ENCODE data around the gene ZBTB40.

ZBTB40 gene

DNA sequence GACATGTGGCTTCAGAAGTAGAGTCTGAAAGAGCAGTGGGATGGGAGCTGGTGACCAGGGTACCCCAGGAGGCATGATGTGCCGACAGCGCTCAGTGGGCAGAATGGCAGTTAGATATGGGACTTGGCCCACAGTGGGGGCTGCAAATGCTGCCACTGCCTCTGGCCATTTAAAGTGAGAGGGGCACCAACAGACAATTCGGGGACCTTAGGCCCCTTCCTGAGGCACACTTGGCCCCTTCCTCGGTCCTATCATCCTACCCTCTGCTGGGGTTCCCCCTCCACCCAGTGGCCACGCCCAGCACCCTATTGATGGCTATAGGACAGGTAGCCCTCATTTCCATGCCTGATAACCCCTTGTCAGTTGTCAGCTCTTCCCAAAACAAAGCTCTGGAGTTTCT is 75.0 kb downstream of the ZBTB40 start:
- DNase-seq (ENCODE audit: low read depth): no peak
- TF ChIP-seq, protein P1, sequence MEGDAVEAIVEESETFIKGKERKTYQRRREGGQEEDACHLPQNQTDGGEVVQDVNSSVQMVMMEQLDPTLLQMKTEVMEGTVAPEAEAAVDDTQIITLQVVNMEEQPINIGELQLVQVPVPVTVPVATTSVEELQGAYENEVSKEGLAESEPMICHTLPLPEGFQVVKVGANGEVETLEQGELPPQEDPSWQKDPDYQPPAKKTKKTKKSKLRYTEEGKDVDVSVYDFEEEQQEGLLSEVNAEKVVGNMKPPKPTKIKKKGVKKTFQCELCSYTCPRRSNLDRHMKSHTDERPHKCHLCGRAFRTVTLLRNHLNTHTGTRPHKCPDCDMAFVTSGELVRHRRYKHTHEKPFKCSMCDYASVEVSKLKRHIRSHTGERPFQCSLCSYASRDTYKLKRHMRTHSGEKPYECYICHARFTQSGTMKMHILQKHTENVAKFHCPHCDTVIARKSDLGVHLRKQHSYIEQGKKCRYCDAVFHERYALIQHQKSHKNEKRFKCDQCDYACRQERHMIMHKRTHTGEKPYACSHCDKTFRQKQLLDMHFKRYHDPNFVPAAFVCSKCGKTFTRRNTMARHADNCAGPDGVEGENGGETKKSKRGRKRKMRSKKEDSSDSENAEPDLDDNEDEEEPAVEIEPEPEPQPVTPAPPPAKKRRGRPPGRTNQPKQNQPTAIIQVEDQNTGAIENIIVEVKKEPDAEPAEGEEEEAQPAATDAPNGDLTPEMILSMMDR (IDR thresholded peaks at IDR 0.05; ENCODE audit: low read length, missing control alignments): no peak
- H3K4me3 ChIP-seq (replicated peaks; ENCODE audit: low read depth, low read length): no peak overlapping the region

DNA sequence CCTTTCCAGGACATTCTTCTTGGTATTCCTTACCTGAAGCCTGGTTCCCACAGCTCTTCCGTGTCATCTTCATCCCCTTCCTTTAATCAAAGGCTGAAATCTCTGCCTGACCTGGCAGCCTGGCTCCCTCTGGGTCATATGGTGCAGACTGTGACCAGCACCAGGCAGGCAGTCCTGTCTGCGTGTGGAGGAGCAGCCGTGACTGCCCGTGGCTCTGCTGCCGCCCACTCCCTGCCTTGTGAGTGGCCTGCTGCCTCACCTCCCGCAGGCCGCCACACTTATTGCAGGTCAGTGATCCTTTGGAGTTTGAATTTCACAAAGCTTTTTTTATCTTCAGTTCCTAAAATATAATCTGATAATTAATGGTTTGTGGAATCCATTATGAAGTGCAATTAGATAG is 75.5 kb downstream of the ZBTB40 start:
- no peak for DNase-seq (ENCODE audit: low read depth)
- TF ChIP-seq, protein P1 (IDR thresholded peaks at IDR 0.05; ENCODE audit: low read length, missing control alignments): no peak
- no peak overlapping the region for H3K4me3 ChIP-seq (replicated peaks; ENCODE audit: low read depth, low read length)

DNA sequence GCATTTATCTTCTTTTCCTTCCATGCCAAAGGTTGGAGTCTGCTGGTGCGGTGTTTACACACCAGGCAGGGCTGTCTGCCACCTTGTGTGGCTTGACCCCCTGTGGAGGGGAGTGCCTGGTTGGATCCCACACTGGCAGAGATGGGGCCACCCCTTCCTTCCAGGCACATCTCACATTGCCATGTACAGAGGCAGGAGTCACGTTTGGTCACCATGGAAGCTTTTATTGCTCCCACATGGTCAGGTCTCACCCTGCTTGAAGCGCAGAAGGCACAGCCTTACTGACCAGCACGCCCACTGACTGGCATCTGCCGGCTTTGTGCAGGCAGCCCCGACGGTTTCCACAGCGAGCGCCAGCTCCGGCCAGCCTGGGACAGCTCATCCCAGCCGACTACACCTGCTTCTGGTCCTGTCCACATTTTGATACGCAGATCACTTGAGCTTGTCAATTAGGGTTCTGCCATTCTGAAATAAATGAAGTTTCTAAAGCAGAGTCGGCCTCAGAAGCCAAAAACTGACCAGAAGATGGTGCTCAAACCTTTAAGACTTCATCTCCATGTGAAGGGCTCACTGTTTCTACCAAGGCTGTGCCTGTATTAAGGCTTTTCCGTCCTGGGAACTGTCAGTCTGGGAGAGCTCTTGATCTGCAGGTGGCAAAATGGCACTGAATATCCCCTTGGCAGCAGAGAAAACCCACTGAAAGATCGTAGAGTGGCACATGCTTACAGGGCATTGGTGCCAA is 76.1 kb downstream of the ZBTB40 start:
- DNase-seq (ENCODE audit: low read depth): peak; percentile 11
- TF ChIP-seq, protein P1 (IDR thresholded peaks at IDR 0.05; ENCODE audit: low read length, missing control alignments): no peak

DNA sequence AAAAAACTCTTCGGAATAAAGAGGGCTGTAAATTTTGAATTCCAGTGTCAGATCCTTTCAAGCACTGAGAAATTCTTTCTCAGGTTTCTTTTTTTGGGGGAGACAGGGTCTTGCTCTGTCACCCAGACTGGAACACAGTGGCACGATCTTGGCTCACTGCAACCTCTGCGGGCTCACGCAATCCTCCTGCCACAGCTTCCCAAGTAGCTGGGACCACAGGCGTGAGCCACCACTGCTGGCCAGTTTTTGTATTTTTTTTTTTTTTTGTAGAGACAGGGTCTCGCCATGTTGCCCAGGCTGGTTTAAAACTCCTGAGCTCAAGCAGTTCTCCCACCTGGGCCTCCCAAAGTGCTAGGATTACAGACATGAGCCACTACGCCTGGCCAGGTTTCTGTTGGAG is 76.8 kb downstream of the ZBTB40 start:
- DNase-seq (ENCODE audit: low read depth): no peak
- H3K4me3 ChIP-seq (replicated peaks; ENCODE audit: low read depth, low read length): no peak overlapping the region
- TF ChIP-seq, protein P1 (IDR thresholded peaks at IDR 0.05; ENCODE audit: low read length, missing control alignments): no peak

More for the DNA sequence above, 76.1 kb downstream of the ZBTB40 start:
- no peak overlapping the region for H3K4me3 ChIP-seq (replicated peaks; ENCODE audit: low read depth, low read length)

- TF ChIP-seq, protein P1 (IDR thresholded peaks at IDR 0.05; ENCODE audit: low read length, missing control alignments): no peak
- peak; percentile 67 for DNase-seq (ENCODE audit: low read depth)
- H3K4me3 ChIP-seq (replicated peaks; ENCODE audit: low read depth, low read length): no peak overlapping the region
These were observed 78.4 kb downstream of the ZBTB40 start for GRCh38 chr1:22529901-22530621.

GRCh38 chr1:22530715-22531114 is 79.1 kb downstream of the ZBTB40 start:
- DNase-seq (ENCODE audit: low read depth): no peak
- TF ChIP-seq, protein P1 (IDR thresholded peaks at IDR 0.05; ENCODE audit: low read length, missing control alignments): no peak
- H3K4me3 ChIP-seq (replicated peaks; ENCODE audit: low read depth, low read length): no peak overlapping the region

Data from fibroblast of pulmonary artery (primary cell).